ENCODE data around the gene TCF4.

DNA sequence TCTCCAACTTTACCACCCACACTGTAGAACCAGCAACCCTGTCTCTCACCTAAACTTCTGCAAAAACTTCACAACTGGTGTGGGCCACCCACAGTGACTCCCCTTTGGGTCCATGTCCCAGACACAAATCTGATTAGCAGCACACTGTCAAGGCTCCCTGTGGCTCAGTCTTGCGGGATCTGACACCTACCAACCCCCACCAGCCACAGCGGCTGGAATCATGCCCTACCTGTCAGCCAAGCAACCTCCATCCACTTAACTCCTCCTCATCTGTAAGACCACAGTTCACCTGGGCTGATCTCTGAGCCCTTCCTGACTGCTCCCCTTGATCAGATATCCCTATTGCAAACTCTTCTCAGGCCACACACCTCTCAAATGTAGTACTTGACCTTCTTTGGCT, 14.6 kb downstream of the TCF4 start:
- TF ChIP-seq, protein P1, sequence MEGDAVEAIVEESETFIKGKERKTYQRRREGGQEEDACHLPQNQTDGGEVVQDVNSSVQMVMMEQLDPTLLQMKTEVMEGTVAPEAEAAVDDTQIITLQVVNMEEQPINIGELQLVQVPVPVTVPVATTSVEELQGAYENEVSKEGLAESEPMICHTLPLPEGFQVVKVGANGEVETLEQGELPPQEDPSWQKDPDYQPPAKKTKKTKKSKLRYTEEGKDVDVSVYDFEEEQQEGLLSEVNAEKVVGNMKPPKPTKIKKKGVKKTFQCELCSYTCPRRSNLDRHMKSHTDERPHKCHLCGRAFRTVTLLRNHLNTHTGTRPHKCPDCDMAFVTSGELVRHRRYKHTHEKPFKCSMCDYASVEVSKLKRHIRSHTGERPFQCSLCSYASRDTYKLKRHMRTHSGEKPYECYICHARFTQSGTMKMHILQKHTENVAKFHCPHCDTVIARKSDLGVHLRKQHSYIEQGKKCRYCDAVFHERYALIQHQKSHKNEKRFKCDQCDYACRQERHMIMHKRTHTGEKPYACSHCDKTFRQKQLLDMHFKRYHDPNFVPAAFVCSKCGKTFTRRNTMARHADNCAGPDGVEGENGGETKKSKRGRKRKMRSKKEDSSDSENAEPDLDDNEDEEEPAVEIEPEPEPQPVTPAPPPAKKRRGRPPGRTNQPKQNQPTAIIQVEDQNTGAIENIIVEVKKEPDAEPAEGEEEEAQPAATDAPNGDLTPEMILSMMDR (IDR thresholded peaks at IDR 0.05), result no peak
- TF ChIP-seq POLR2A (IDR thresholded peaks at IDR 0.05), result no peak
